ENCODE measurements around the gene SIGLEC12. TPM values are rescaled to one million over a fixed set of nuclear protein-coding genes. Genes with fewer than 3 reads are reported as not detected.
"Not testable (repeated sequence)": the region's sequence is repeated elsewhere in the genome, so short reads cannot be mapped to it uniquely, and the experiment has no call there.

Gene SIGLEC12
- total RNA-seq, 1 experiment from 2014 or later, result not detected

DNA sequence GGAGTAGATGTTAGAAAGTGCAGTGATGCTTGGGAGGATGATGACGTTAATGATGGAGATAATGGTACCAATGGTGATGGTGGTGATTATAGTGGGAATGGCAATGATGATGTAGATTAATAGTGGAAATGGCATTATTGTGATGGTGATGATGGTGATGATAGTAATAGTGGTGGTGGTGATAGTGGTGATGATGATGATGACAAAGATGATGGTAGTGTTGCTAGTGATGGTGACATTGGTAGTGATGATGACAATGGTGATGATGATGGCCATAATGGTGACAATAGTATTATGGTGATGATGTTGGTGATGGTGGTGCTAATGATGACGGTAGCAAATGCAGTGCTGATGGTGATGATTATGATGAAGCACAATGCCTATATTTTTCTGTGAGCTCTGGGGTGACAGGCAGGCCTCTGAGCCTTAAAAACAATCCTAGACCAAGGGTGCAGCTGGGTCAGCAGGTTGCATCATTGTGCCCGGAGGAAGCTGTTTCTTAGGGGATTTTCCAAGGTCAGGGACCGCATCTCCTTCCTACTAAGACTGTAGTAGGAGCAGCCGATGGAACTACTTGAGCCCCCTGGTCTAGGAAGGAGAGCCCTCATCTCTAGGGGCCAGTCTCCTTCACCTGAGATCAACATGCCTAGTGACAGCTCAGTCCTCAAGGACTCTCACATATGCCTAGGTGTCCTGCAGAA is 15.5 kb downstream of the SIGLEC12 start:
- DNase-seq (ENCODE audit: extremely low read depth, low read depth), result no peak

DNA sequence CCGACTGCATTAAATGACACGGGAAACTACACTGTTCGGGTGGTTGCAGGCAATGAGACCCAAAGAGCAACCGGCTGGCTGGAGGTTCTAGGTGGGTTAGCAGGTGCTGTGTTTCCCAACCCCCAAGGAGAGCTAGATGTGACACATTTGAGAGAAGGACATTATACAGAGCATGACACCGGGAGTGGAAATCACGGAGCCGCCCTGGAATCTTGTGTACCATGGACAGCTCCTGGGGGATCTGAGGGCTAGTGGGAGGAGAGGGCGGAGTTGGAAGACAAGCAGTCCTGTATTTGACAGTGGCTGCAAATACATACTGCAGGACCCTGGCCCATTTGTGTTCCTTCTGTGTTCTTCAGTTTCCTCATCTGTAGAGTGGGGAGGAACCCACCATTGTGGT is 21.0 kb downstream of the SIGLEC12 start:
- no peak for DNase-seq (ENCODE audit: extremely low read depth, low read depth)

DNA sequence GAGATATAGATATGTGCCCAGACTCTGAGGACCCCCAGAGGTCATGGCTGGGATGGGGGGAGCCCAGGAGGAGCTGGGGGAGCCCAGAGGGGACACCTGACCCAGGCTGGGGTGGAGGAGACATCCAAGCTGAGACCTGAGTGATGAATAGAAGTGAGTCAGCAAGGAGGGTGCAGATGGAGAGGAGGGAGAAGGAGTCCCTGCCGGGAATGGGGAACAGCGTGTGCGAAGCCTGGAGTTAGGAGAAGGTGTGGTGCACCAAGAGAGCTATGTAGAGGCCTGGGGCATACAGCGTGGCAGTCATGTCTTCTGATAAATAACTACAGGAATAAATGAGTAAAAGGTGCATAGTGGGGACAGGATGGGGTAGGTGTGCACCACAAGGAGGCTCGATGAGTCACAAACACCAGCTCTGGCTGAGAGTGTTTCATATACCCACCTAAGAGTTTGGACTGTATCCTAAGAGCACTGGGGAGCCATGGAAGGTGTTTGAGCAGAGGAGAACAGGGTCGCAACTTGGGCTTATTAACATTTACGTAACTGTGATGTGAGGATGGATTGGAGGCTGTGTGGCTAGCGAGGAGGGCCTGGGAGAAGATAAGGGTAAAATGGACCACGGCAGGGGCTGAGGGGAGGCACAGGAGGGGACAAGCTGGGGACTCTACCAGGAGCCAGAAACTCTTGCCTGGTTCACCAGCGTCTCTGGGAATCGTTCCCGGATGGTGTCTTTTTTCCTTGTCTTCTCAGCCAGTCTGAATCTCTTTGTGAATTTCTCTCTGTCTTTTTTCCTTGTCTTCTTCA is 21.9 kb downstream of the SIGLEC12 start:
- DNase-seq (ENCODE audit: extremely low read depth, low read depth), result no peak

- no peak for DNase-seq (ENCODE audit: extremely low read depth, low read depth)
Observed at GRCh38 chr19:51478381-51479234, 23.0 kb downstream of the SIGLEC12 start, which contains the start of gene CEACAM18. Gene CEACAM18, plus strand, starts transcription at chr19:51478539.

- DNase-seq (ENCODE audit: extremely low read depth, low read depth), result no peak
Observed at GRCh38 chr19:51477344-51477743, 24.3 kb downstream of the SIGLEC12 start.

- DNase-seq (ENCODE audit: extremely low read depth, low read depth), result no peak
Observed at GRCh38 chr19:51476164-51476563, 25.4 kb downstream of the SIGLEC12 start.

DNA sequence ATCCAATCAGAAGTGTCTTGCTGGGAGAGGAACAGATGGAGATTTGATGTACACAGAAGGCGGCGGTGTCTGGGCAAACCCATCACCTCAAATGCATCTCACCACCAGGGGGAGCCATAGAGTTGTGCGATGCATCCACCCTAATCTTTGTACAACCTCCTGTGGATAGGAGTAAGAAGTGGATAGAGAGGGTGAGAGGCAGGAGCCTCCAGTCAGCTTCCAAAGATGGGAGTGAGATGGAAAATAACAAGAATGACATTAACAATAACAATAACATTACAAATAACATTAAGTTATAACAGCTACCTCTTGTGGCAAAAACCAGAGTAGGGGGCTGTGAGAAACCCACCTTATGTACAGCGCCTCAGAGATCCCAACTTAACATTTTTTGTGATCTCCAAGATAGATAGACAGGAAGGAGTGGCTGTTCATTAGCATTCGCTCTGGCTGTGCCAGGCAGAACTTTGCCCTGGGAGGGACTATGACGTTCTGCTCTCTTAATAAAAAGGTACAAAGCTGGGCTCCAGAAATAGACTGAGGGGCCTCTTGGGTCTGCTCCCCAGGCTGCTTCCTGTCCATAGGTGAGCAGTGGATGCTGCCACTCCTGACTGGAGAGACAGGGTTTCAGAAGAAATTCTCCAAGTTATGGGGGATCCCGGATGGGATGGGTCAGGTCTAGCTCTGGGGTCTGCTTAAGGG is 28.4 kb downstream of the SIGLEC12 start:
- DNase-seq (ENCODE audit: extremely low read depth, low read depth), result peak; percentile 59

DNA sequence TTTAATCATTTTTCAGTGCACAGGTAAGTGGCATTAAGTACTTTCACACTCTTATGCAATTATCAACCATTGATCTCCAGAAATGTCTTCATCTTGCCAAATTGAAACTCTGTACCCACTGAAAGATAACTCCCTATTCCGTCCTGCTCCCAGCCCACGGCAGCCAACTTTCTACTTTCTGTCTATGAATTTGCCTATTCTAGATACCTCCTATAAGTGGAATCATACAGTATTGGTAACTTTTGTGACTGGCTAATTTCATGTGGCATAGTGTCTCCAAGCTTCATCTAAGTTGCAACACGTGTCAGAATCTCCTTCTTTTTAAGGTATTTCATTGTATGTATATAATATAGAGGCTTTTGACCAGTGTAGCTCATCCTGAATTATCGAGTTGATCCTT is 29.0 kb downstream of the SIGLEC12 start:
- DNase-seq (ENCODE audit: extremely low read depth, low read depth), result no peak

DNA sequence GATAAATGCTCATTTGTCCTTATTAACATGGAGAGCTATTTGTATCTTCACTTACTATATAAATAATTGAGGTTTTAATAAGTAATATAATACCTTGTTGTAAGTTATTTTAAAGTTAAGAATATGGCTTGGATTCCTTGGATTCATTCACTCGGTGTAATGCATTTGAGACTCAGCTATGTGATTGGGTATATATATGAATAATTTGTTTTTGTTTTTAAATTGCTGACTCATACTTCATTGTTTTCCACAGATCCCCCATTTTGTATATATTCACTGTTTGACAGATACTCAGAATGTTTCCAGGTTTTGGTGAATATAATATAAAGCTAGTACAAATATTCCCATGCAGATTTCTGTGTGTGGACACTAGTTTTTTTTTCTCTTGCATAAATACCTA is 30.1 kb downstream of the SIGLEC12 start:
- no peak for DNase-seq (ENCODE audit: extremely low read depth, low read depth)

DNA sequence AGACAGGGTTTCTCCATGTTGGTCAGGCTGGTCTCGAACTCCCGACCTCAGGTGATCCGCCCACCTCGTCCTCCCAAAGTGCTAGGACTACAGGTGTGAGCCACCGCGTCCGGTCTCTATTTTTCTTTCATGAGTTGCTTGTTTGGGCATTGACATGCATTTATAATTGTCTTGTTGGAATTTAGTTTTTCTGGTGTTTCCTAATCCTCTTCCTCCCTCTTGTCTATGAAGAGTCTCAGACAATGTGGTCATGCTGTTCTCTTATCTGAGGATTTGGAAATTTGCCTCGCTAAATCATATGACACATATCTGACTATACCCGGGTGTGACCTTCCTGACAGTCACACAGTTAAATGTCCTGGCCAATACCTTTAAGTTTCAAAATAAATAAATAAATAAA is 30.6 kb downstream of the SIGLEC12 start:
- no peak for DNase-seq (ENCODE audit: extremely low read depth, low read depth)

DNA sequence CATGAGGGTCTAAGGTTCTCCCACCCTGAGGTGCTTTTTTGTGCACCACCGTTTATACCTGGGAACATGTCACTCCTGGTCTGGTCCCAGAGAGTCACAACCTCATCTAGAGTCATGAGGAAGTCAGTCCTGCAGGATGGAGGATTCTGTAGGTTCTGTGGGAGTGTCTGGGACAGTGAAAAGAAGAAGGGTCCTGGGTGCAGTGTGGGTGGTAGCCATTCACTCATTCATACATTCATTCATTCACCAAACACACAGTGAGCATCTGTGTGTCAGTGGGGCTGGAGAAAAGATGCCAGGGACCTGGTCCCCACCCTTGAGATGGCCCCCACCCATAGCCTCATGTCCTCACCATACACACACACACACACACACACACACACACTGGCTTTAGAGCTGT is 32.0 kb downstream of the SIGLEC12 start:
- no peak for DNase-seq (ENCODE audit: extremely low read depth, low read depth)

- DNase-seq (ENCODE audit: extremely low read depth, low read depth), result no peak
Observed at GRCh38 chr19:51469162-51469561, 32.4 kb downstream of the SIGLEC12 start.

GRCh38 chr19:51468545-51468920 is 33.1 kb downstream of the SIGLEC12 start:
- DNase-seq (ENCODE audit: extremely low read depth, low read depth), result no peak

- no peak for DNase-seq (ENCODE audit: extremely low read depth, low read depth)
Observed at GRCh38 chr19:51467864-51468544, 33.6 kb downstream of the SIGLEC12 start.

GRCh38 chr19:51466723-51467122 is 34.9 kb downstream of the SIGLEC12 start:
- no peak for DNase-seq (ENCODE audit: extremely low read depth, low read depth)

DNA sequence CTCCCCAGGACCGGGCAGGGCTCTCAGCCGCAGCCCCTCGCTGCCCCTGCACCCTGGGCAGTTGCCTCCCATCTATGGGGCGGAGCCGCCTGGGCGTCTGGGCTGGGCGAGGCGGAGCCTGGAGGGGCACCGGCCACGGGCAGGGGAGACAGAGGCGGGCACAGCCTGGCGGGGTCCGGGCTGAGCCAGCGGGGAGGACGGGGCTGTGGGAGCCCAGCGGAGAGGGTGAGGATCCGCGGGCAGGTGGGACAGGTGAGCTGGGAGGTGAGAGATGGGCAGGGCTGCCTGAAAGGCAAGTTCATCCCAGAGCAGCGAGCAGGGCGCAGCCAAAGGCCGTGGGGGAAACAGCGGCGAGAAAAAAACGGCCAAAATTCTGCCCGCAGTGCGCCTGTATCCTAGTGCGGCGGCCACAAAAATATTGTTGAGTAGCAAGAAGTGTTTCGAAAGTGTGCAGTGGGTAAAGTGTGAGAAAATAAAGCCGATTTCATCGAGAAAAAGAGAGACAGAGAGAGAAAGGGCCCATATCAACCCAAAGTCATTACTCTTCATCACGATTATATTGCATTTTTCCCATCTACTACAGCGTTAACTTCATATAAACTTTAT is 37.5 kb downstream of the SIGLEC12 start:
- not testable (repeated sequence) for DNase-seq (ENCODE audit: extremely low read depth, low read depth)

DNA sequence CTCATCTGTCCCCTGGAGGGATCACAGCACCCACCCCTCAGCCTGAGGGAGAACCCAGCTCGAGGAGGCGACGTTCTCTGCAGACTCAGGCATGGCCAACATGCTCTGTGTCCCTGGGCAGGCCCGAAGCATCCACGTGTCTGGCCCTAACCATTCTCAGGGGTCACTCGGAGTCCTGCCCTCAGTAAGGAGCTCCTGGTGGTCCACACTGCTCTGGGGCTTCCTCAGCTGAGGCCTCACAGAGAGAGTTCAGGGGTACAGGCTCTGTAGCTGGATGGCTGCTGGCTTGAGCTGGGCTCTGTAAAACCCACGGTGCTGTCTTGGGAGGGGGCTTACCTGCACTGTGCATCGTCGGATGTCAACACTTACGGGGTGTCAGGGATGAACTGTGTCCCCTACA is 38.9 kb downstream of the SIGLEC12 start:
- DNase-seq (ENCODE audit: extremely low read depth, low read depth), result no peak

DNA sequence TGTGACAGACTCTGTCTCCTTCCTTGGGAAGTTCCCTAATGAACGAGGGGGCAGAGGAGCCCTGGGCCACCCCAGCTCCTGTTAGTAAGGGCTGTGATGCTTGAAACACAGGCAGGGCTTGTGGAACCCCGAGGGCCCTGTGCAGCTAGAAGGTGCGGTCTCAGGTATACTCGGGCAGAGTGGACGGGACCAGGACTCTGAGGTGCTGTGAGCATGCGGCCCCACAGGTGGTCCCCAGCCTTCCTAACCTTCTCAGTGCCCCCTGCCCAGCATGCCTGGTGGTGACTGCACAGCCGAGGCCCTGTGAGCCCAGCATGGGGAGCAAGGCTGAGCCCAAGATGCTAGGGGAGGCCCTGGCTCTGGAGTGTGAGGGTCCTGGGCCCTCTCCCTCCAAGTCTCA is 39.3 kb downstream of the SIGLEC12 start:
- DNase-seq (ENCODE audit: extremely low read depth, low read depth), result no peak

- DNase-seq (ENCODE audit: extremely low read depth, low read depth), result no peak
Observed at GRCh38 chr19:51461723-51462161, 39.9 kb downstream of the SIGLEC12 start.
